Activated naive CD8-positive, alpha-beta T cell (primary cell): Measurements from ENCODE around the gene CANT1.
A peak's percentile ranks its signal among the peaks of the same experiment; 100 is the strongest.

Experiments used
- H3K27ac Mint-ChIP-seq: one replicate; pipeline ENCODE4 v1.8.0; 2021; ENCODE audit warnings: mixed read lengths
- H3K27me3 Mint-ChIP-seq: one replicate; pipeline ENCODE4 v1.8.0; 2021; ENCODE audit warnings: mixed read lengths
- H3K36me3 Mint-ChIP-seq: one replicate; pipeline ENCODE4 v1.8.0; 2021; ENCODE audit warnings: mixed read lengths
- H3K4me1 Mint-ChIP-seq: one replicate; pipeline ENCODE4 v1.8.0; 2021; ENCODE audit warnings: low read depth, mixed read lengths
- H3K4me3 Mint-ChIP-seq: one replicate; pipeline ENCODE4 v1.8.0; 2021; ENCODE audit warnings: mild to moderate bottlenecking, mixed read lengths
- H3K9me3 Mint-ChIP-seq: one replicate; pipeline ENCODE4 v1.8.0; 2021; ENCODE audit warnings: low read depth, mixed read lengths

Gene CANT1

GRCh38 chr17:78990349-78991016 is 19.1 kb downstream of the CANT1 start:
- no peak overlapping the region for H3K4me3 Mint-ChIP-seq
- H3K4me1 Mint-ChIP-seq, result peaks cover 19% of the 10 kb centered on the region
- H3K27ac Mint-ChIP-seq, result no peak overlapping the region
- H3K36me3 Mint-ChIP-seq, result no peaks in the 10 kb centered on the region
- no peaks in the 10 kb centered on the region for H3K27me3 Mint-ChIP-seq
- H3K9me3 Mint-ChIP-seq, result no peaks in the 10 kb centered on the region

DNA sequence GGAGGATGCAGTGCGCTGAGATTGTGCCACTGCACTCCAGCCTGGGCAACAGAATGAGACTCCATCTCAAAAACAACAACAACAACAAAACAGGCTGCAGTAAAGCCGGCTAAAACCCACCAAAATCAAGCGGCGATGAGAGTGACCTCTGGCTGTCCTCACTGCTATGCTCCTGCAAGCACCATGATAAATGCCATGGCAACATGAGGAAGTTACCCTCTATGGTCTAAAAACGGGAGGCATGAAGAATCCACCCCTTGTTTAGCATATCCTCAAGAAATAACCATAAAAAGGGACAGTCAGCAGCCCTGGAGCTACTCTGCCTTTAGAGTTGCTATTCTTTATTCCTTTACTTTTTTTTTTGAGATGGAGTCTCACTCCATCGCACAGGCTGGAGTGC is 21.4 kb downstream of the CANT1 start:
- Mint-ChIP-seq H3K4me1 (peaks cover 18% of the 10 kb centered on the region), H3K4me3 (no peak overlapping the region), H3K9me3 (no peaks in the 10 kb centered on the region), H3K27ac (no peak overlapping the region), H3K36me3 (no peaks in the 10 kb centered on the region), H3K27me3 (no peaks in the 10 kb centered on the region)

- H3K27me3 Mint-ChIP-seq, result no peaks in the 10 kb centered on the region
- H3K4me3 Mint-ChIP-seq, result peak overlapping the region; percentile 65
- no peaks in the 10 kb centered on the region for H3K9me3 Mint-ChIP-seq
- peaks cover 15% of the 10 kb centered on the region for H3K4me1 Mint-ChIP-seq
- no peaks in the 10 kb centered on the region for H3K36me3 Mint-ChIP-seq
- no peak overlapping the region for H3K27ac Mint-ChIP-seq
These were observed 22.8 kb downstream of the CANT1 start for GRCh38 chr17:78986649-78987328.

DNA sequence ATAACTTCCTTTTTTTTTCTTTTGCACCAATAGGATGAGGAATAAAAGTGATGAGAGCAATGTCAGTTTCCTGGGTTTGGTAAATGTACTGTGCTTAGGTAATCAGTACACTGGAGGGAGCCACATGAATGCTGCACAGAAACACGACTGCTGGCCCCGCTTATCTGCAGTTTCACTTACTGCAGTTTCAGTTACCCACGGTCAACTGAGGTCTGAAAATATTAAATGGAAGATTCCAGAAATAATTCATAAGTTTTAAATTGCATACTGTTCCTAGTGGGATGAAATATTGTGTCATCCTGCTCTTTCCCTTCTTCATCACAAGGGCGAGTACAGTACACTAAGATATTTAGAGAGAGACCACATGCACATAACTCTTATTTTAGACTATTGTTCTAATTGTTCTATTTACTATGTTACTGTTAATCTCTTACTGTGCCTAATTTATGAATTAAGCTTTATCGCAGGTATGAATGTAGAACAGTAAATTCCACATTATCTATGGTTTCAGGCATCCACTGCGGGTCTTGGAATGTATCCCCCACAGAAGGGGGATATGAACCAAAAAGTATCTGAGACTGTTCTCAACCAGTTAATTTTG is 23.4 kb downstream of the CANT1 start:
- peaks cover 15% of the 10 kb centered on the region for H3K4me1 Mint-ChIP-seq
- peak overlapping the region; percentile 65 for H3K4me3 Mint-ChIP-seq
- no peak overlapping the region for H3K27ac Mint-ChIP-seq
- H3K36me3 Mint-ChIP-seq, result no peaks in the 10 kb centered on the region
- H3K9me3 Mint-ChIP-seq, result no peaks in the 10 kb centered on the region
- H3K27me3 Mint-ChIP-seq, result no peaks in the 10 kb centered on the region

DNA sequence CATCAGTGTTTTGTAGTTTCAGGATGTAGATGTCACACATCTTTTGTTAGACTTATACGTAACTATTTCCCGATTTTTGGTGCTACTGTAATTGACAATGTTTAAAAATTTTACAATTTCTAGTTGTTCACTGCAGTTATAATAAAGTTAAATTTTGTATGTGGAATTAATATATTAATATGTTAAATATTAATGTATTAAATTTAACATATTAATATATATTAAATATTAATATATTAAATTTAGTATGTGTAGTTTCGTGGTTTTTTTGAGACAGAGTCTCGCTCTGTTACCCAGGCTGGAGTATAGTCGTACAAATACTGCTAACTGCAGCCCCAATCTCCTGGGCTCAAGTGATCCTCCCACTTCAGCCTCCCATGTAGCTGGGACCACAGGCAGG is 24.2 kb downstream of the CANT1 start:
- no peaks in the 10 kb centered on the region for H3K27me3 Mint-ChIP-seq
- peaks cover 15% of the 10 kb centered on the region for H3K4me1 Mint-ChIP-seq
- no peak overlapping the region for H3K27ac Mint-ChIP-seq
- H3K4me3 Mint-ChIP-seq, result no peak overlapping the region
- H3K36me3 Mint-ChIP-seq, result no peaks in the 10 kb centered on the region
- H3K9me3 Mint-ChIP-seq, result no peaks in the 10 kb centered on the region

DNA sequence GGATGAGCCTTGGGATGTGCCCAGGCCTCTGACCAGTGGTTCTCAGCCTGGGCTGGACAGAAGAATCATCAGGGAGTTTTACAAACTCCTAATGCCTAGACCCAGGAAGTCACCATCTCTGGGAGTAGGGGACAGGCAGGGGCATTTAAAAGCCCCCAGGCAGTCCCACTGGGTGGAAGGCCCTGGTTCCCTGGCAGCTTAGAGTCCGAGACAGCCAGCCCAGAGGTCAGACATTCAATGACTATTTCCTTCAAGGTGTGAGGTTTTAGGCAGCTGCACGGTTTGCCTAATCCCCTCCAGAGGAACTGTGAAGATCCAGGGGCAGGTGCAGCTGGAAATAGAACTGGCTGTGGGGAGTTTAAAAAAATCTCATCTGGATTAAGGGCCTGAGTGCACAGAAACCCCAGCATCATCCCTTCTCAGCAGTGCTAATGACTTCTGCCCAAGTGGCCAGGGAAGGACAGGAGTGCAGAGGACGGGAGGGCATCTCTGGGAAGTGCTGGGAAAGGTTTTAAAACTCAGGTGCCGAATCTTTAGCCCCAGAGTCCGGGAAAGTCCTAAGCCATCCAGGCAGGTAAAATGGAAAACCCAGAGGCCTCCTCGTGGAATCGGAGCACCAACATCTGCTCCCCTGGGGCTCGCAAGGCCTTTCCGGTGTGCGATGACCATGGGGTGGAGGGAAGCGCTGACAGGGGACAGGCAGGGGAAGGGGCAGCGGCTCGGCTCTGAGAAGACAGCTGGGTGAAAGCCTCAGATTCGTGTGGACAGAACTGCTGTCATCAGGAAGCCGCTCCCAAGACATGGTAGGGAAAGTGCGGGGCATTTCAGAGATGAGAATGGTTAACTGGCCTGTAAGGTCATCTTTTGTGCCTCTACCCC is 28.3 kb downstream of the CANT1 start:
- Mint-ChIP-seq H3K27me3 (no peaks in the 10 kb centered on the region), H3K36me3 (no peaks in the 10 kb centered on the region), H3K9me3 (no peaks in the 10 kb centered on the region), H3K27ac (no peak overlapping the region), H3K4me3 (no peak overlapping the region), H3K4me1 (peaks cover 21% of the 10 kb centered on the region)

DNA sequence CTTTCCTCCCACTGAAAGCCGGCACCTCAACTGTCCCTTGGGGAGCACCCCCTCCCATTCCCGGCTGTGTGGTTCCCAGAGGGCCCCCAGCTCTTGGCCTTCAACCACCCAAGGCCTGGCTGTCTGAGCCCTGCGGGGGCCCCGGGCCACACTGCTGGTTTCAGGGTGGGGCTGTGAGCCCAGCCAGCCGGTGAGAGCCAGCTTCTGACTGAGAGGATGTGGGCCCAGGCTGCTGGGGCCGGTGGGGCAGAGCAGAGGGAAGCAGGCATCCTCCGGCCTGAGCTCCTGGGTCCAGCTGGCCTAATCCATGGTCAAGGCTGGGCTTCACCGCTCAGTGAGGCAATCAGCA is 29.0 kb downstream of the CANT1 start:
- no peak overlapping the region for H3K4me3 Mint-ChIP-seq

GRCh38 chr17:78979780-78980623 is 29.6 kb downstream of the CANT1 start, which contains the start of gene LGALS3BP:
Gene LGALS3BP, minus strand, starts transcription at chr17:78979923. Its CDS starts 2,732 bp downstream, at chr17:78977191.
- peak within 1 kb of the TSS; percentile 72 for H3K4me3 Mint-ChIP-seq
- H3K27me3 Mint-ChIP-seq, result no peaks in the 10 kb centered on the region
- H3K4me1 Mint-ChIP-seq, result peaks cover 15% of the 10 kb centered on the region
- no peaks in the 10 kb centered on the region for H3K9me3 Mint-ChIP-seq
- no peaks in the 10 kb centered on the region for H3K36me3 Mint-ChIP-seq
- H3K27ac Mint-ChIP-seq, result peak within 1 kb of the TSS; percentile 81

More for the DNA sequence above, 29.0 kb downstream of the CANT1 start:
- H3K27ac Mint-ChIP-seq, result no peak overlapping the region
- no peaks in the 10 kb centered on the region for H3K27me3 Mint-ChIP-seq
- H3K4me1 Mint-ChIP-seq, result peaks cover 15% of the 10 kb centered on the region
- no peaks in the 10 kb centered on the region for H3K36me3 Mint-ChIP-seq
- H3K9me3 Mint-ChIP-seq, result no peaks in the 10 kb centered on the region

- Mint-ChIP-seq H3K27ac (no peak overlapping the region), H3K27me3 (no peaks in the 10 kb centered on the region), H3K36me3 (no peaks in the 10 kb centered on the region), H3K4me1 (peaks cover 15% of the 10 kb centered on the region), H3K9me3 (no peaks in the 10 kb centered on the region), H3K4me3 (peak overlapping the region; percentile 72)
These were observed 31.3 kb downstream of the CANT1 start for GRCh38 chr17:78977997-78978973.

- no peaks in the 10 kb centered on the region for H3K9me3 Mint-ChIP-seq
- H3K36me3 Mint-ChIP-seq, result no peaks in the 10 kb centered on the region
- no peak overlapping the region for H3K4me3 Mint-ChIP-seq
- H3K4me1 Mint-ChIP-seq, result peaks cover 15% of the 10 kb centered on the region
- H3K27ac Mint-ChIP-seq, result no peak overlapping the region
- H3K27me3 Mint-ChIP-seq, result no peaks in the 10 kb centered on the region
These were observed 32.0 kb downstream of the CANT1 start for GRCh38 chr17:78977681-78977943.

- no peaks in the 10 kb centered on the region for H3K9me3 Mint-ChIP-seq
- H3K4me1 Mint-ChIP-seq, result peaks cover 15% of the 10 kb centered on the region
- no peak overlapping the region for H3K27ac Mint-ChIP-seq
- no peaks in the 10 kb centered on the region for H3K27me3 Mint-ChIP-seq
- no peaks in the 10 kb centered on the region for H3K36me3 Mint-ChIP-seq
- peak overlapping the region; percentile 47 for H3K4me3 Mint-ChIP-seq
These were observed 32.5 kb downstream of the CANT1 start for GRCh38 chr17:78976907-78977680.

- no peak overlapping the region for H3K27ac Mint-ChIP-seq
- H3K4me1 Mint-ChIP-seq, result peaks cover 23% of the 10 kb centered on the region
- H3K9me3 Mint-ChIP-seq, result no peaks in the 10 kb centered on the region
- H3K36me3 Mint-ChIP-seq, result no peaks in the 10 kb centered on the region
- no peaks in the 10 kb centered on the region for H3K27me3 Mint-ChIP-seq
- H3K4me3 Mint-ChIP-seq, result no peak overlapping the region
These were observed 34.7 kb downstream of the CANT1 start for GRCh38 chr17:78974635-78975591.
